ENCODE data around the gene TACC3.

- TF ChIP-seq POLR2A (IDR thresholded peaks at IDR 0.05) (no peak), CTCF (IDR thresholded peaks at IDR 0.05) (no peak)
Measured at GRCh38 chr4:1686440-1687036, 34.8 kb upstream of the TACC3 start.

All from esophagus squamous epithelium (tissue), 4 donors.